RWPE2 (cell line): ENCODE data around the gene CRTC1.
A peak's percentile ranks its signal among the peaks of the same experiment; 100 is the strongest.

Experiments used
- ATAC-seq: fragments of 200-7000 bp; cut with Tn5 transposase; 3 replicates; pipeline ENCODE4 v1.9.1; 2021; ENCODE audit warnings: low read depth
- DNase-seq: peaks from one replicate; pipeline ENCODE4 v3.0.0-alpha.2; 2020; ENCODE audit warnings: low spot score
- H3K27ac ChIP-seq: fragments of 450-650 bp; 2 replicates; pipeline ENCODE4 v1.5.1; 2017; ENCODE audit warnings: mild to moderate bottlenecking; ENCODE audit not compliant: poor library complexity, severe bottlenecking
- H3K27me3 ChIP-seq: fragments of 250-450 bp; sonication (Bioruptor Pico); 2 replicates; pipeline ENCODE4 v1.5.1; 2021; ENCODE audit warnings: mild to moderate bottlenecking, moderate library complexity; ENCODE audit not compliant: insufficient read depth, poor library complexity, severe bottlenecking
- H3K36me3 ChIP-seq: fragments of 250-450 bp; sonication (Bioruptor Pico); 2 replicates; pipeline ENCODE4 v1.5.1; 2020; ENCODE audit warnings: low read depth, mild to moderate bottlenecking, moderate library complexity
- H3K4me1 ChIP-seq: fragments of 250-450 bp; sonication (Bioruptor Pico); 2 replicates; pipeline ENCODE4 v1.5.1; 2021; ENCODE audit warnings: mild to moderate bottlenecking, moderate library complexity; ENCODE audit not compliant: insufficient read depth, poor library complexity, severe bottlenecking
- H3K4me3 ChIP-seq: fragments of 250-450 bp; sonication (Bioruptor Pico); 2 replicates; pipeline ENCODE4 v1.5.1; 2021; ENCODE audit warnings: mild to moderate bottlenecking, moderate library complexity; ENCODE audit not compliant: severe bottlenecking
- H3K9me3 ChIP-seq: fragments of 250-450 bp; sonication (Bioruptor Pico); 2 replicates; pipeline ENCODE4 v1.5.1; 2021; ENCODE audit warnings: mild to moderate bottlenecking, moderate library complexity; ENCODE audit not compliant: severe bottlenecking
- TF ChIP-seq, protein P1 (sequence below): fragments of 450-650 bp; IDR thresholded peaks from one replicate; pipeline ENCODE4 v1.5.1; 2017; ENCODE audit warnings: mild to moderate bottlenecking, moderate library complexity; ENCODE audit not compliant: poor library complexity, severe bottlenecking

Gene CRTC1

DNA sequence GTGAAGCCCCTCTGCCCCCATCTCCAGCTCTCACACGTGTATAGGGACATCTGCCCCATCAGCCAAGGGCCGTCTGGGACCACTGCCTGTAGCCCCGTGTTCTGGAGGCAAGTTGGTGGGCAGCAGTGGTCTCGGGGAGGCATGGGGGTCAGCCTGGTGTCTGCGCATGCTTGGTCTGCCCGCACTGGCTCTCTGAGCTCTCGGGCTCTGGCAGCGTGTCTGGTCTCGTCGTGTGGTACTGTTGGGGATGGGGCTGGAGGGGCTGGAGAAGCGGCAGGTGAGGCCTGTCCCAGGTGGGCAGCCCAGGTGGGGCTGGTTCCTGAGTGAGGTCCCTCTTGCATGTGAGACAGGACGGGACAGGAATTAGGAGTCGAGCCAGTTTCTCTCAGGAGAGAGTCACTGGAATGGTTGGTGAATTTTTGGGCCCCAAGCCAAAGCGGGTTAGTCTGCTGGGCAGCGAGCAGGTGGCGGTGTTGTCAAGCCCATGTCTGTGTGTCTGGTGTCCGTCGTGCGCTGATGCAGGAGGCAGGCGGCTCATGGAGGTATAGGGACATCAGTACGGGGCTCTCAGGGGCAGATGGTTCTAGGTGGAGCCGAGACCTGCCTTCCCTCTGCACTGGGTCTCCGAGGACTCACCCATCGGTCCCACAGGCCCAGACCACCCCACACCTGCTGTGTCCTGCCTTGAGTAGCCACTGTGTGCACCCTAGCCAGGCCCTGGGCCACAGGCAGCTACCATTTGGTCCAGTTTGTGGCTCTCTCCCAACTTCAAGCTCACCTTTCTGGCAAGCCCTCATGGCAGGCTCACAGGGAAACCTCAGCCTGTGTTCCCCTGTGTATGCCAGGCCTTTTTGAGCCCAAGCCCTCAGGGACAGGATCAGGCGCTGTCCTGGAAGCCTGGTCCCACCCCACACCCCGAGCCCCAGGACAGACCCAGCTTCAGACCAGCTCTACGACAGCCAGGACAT is 89.4 kb downstream of the CRTC1 start:
- no peak overlapping the region for H3K4me3 ChIP-seq
- no peak overlapping the region for H3K27ac ChIP-seq
- DNase-seq (peak; percentile 80), ATAC-seq (peak; percentile 53)
- no peaks in the 10 kb centered on the region for H3K36me3 ChIP-seq
- TF ChIP-seq, protein P1, sequence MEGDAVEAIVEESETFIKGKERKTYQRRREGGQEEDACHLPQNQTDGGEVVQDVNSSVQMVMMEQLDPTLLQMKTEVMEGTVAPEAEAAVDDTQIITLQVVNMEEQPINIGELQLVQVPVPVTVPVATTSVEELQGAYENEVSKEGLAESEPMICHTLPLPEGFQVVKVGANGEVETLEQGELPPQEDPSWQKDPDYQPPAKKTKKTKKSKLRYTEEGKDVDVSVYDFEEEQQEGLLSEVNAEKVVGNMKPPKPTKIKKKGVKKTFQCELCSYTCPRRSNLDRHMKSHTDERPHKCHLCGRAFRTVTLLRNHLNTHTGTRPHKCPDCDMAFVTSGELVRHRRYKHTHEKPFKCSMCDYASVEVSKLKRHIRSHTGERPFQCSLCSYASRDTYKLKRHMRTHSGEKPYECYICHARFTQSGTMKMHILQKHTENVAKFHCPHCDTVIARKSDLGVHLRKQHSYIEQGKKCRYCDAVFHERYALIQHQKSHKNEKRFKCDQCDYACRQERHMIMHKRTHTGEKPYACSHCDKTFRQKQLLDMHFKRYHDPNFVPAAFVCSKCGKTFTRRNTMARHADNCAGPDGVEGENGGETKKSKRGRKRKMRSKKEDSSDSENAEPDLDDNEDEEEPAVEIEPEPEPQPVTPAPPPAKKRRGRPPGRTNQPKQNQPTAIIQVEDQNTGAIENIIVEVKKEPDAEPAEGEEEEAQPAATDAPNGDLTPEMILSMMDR = peak; percentile 48
- peaks cover 10% of the 10 kb centered on the region for H3K4me1 ChIP-seq
- H3K9me3 ChIP-seq = no peaks in the 10 kb centered on the region
- no peaks in the 10 kb centered on the region for H3K27me3 ChIP-seq

- ATAC-seq = no peak
- Histone ChIP-seq H3K4me3 (no peak overlapping the region), H3K27ac (no peak overlapping the region), H3K27me3 (no peaks in the 10 kb centered on the region), H3K4me1 (peaks cover 10% of the 10 kb centered on the region), H3K9me3 (no peaks in the 10 kb centered on the region), H3K36me3 (no peaks in the 10 kb centered on the region)
- TF ChIP-seq, protein P1 = no peak
- no peak for DNase-seq
Measured at GRCh38 chr19:18773682-18774081, 90.2 kb downstream of the CRTC1 start.

GRCh38 chr19:18774107-18774506 is 90.6 kb downstream of the CRTC1 start:
- TF ChIP-seq, protein P1 = no peak
- Histone ChIP-seq H3K27me3 (no peaks in the 10 kb centered on the region), H3K4me1 (peaks cover 10% of the 10 kb centered on the region), H3K36me3 (no peaks in the 10 kb centered on the region), H3K4me3 (no peak overlapping the region), H3K27ac (no peak overlapping the region), H3K9me3 (no peaks in the 10 kb centered on the region)
- ATAC-seq (no peak), DNase-seq (no peak)

GRCh38 chr19:18774782-18775444 is 91.4 kb downstream of the CRTC1 start:
- Histone ChIP-seq H3K4me1 (peaks cover 4% of the 10 kb centered on the region), H3K36me3 (no peaks in the 10 kb centered on the region), H3K27ac (no peak overlapping the region), H3K9me3 (no peaks in the 10 kb centered on the region), H3K4me3 (no peak overlapping the region), H3K27me3 (no peaks in the 10 kb centered on the region)
- DNase-seq = no peak
- no peak for ATAC-seq
- TF ChIP-seq, protein P1 = no peak
